H1 (cell line): ENCODE data around the gene HRH2. TPM values are rescaled to one million over a fixed set of nuclear protein-coding genes. Genes with fewer than 3 reads are reported as not detected.

ENCODE experiments used
- ATF3 ChIP-seq: IDR thresholded peaks from 2 replicates; pipeline ENCODE4 v1.6.1; 2011; ENCODE audit warnings: low read depth, mild to moderate bottlenecking, low read length; ENCODE audit not compliant: insufficient read depth
- BACH1 ChIP-seq: IDR thresholded peaks from 2 replicates; pipeline ENCODE4 v1.6.1; 2012; ENCODE audit warnings: low read length, improper control_type of control experiment
- EZH2 ChIP-seq: fragments of 200-600 bp; sonication (generic); IDR thresholded peaks from 2 replicates; pipeline ENCODE4 v1.7.1; 2012; ENCODE audit warnings: low read depth, mild to moderate bottlenecking, moderate library complexity, low read length, inconsistent platforms; ENCODE audit not compliant: severe bottlenecking
- HDAC6 ChIP-seq: IDR thresholded peaks from one replicate; pipeline ENCODE4 v1.7.1; 2012; ENCODE audit warnings: low read depth, mild to moderate bottlenecking, inconsistent platforms, low read length, moderate library complexity
- NRF1 ChIP-seq: IDR thresholded peaks from 2 replicates; pipeline ENCODE4 v1.6.1; 2011; ENCODE audit warnings: mild to moderate bottlenecking, low read depth, low read length, improper control_type of control experiment
- SIX5 ChIP-seq: IDR thresholded peaks from 2 replicates; pipeline ENCODE4 v1.6.1; 2011; ENCODE audit warnings: mild to moderate bottlenecking, low read depth, low read length
- TBP ChIP-seq: IDR thresholded peaks from 2 replicates; pipeline ENCODE4 v1.6.1; 2011; ENCODE audit warnings: low read depth, low read length, improper control_type of control experiment
- polyA plus RNA-seq, 7 experiments: library from polyadenylated mRNA; depleted of rRNA in 3 of 7; stranded (reverse) in 5 of 7; unstranded in 2 of 7; fragments of >200 nt in 5 of 7; fragments of 200-250 nt in 2 of 7; gene quantifications; 1 replicate in 5 of 7; 2 replicates in 1 of 7; 4 replicates in 1 of 7; pipeline versions ENCODE4 v1.2.1 to v1.2.3, GENCODE V29; 2011 to 2013; ENCODE audit warnings: missing spikeins in 2 of 7, mixed read lengths in 2 of 7
- total RNA-seq: library from RNA; stranded (reverse); fragmentation: NEBNext Ultra II Directional; extraction: Animal tissue kit (Norgen Biotek cat#: 25700); gene quantifications from 2 replicates; pipeline ENCODE4 v1.2.1, GENCODE V29; 2021

Gene HRH2
- total and polyA plus RNA-seq, 2 of the 8 experiments (the other 6 are each of a cell fraction or from before 2014, with no cell fraction given), result 7.8 to 8.1 TPM

GRCh38 chr5:175672976-175673648, 15.2 kb downstream of the HRH2 start (continued):
- TF ChIP-seq HDAC6 (no peak), EZH2 (no peak), NRF1 (no peak), ATF3 (no peak), SIX5 (no peak), BACH1 (no peak), TBP (no peak)
